Measurements from ENCODE around the gene QRICH2.
"Not testable (repeated sequence)": the region's sequence is repeated elsewhere in the genome, so short reads cannot be mapped to it uniquely, and the experiment has no call there.

The QRICH2 gene

GRCh38 chr17:76246080-76247066 is 61.7 kb downstream of the QRICH2 start:
- DNase-seq: peak; percentile 31

- not testable (repeated sequence) for DNase-seq
Measured at GRCh38 chr17:76244721-76245120, 63.4 kb downstream of the QRICH2 start.

GRCh38 chr17:76243826-76244679 is 64.0 kb downstream of the QRICH2 start:
- no peak for DNase-seq

GRCh38 chr17:76241691-76242255 is 66.3 kb downstream of the QRICH2 start:
- no peak for DNase-seq

GRCh38 chr17:76241204-76241538 is 66.9 kb downstream of the QRICH2 start:
- DNase-seq: no peak

- DNase-seq: peak; percentile 63
Measured at GRCh38 chr17:76240461-76241203, 67.4 kb downstream of the QRICH2 start, which contains the start of gene RNF157. Gene RNF157 (minus strand): TSS chr17:76240493. CDS start chr17:76240240, 253 bp downstream.

GRCh38 chr17:76239538-76240274 is 68.4 kb downstream of the QRICH2 start:
- DNase-seq: no peak

GRCh38 chr17:76238847-76239537 is 69.1 kb downstream of the QRICH2 start:
- no peak for DNase-seq

GRCh38 chr17:76237859-76238313 is 70.2 kb downstream of the QRICH2 start:
- DNase-seq: no peak

GRCh38 chr17:76236603-76237002 is 71.5 kb downstream of the QRICH2 start:
- no peak for DNase-seq

GRCh38 chr17:76235883-76236282 is 72.2 kb downstream of the QRICH2 start:
- no peak for DNase-seq

- DNase-seq: no peak
Measured at GRCh38 chr17:76234354-76234679, 73.8 kb downstream of the QRICH2 start.

- DNase-seq: no peak
Measured at GRCh38 chr17:76233588-76234353, 74.3 kb downstream of the QRICH2 start.

GRCh38 chr17:76232342-76232741 is 75.7 kb downstream of the QRICH2 start:
- no peak for DNase-seq

- DNase-seq: not testable (repeated sequence)
Measured at GRCh38 chr17:76226749-76227148, 81.3 kb downstream of the QRICH2 start.

- DNase-seq: not testable (repeated sequence)
Measured at GRCh38 chr17:76225373-76226086, 82.5 kb downstream of the QRICH2 start.
